Heart right ventricle (tissue), 16 donors: ENCODE data around the gene FBXO8. TPM values are rescaled to one million over a fixed set of nuclear protein-coding genes. Genes with fewer than 3 reads are reported as not detected.

Experiments
- ATAC-seq, 8 donors: fragments of 200-7000 bp; cut with Tn5 transposase; one replicate each; pipeline ENCODE4 v1.9.1; 2020; ENCODE audit warnings: mild to moderate bottlenecking in 8 of 8, moderate library complexity in 8 of 8, moderate number of reproducible peaks in 1 of 8
- DNase-seq, 2 donors: peaks; one replicate each; pipeline ENCODE4 v3.0.0-alpha.2; 2020
- H3K27ac ChIP-seq, 10 donors: fragments of 200-600 bp; sonication (generic) in 2 of 10; one replicate each; pipeline versions ENCODE4 v1.5.0 to v1.8.0; 2020 to 2022; ENCODE audit warnings: mild to moderate bottlenecking in 3 of 10
- H3K27me3 ChIP-seq, 7 donors: fragments of 200-600 bp; one replicate each; pipeline ENCODE4 v1.8.0; 2021 to 2022; ENCODE audit warnings: mild to moderate bottlenecking in 2 of 7
- H3K36me3 ChIP-seq, 9 donors: fragments of 200-600 bp; sonication (generic) in 1 of 9; one replicate each; pipeline versions ENCODE4 v1.5.0 to v1.8.0; 2020 to 2022; ENCODE audit warnings: mild to moderate bottlenecking in 2 of 9
- H3K4me1 ChIP-seq, 9 donors: fragments of 200-600 bp; sonication (generic) in 1 of 9; one replicate each; pipeline versions ENCODE4 v1.5.0 to v1.8.0; 2020 to 2022; ENCODE audit warnings: mild to moderate bottlenecking in 4 of 9
- H3K4me3 ChIP-seq, 10 donors: fragments of 200-600 bp; sonication (generic) in 2 of 10; one replicate each; pipeline versions ENCODE4 v1.5.0 to v1.8.0; 2020 to 2022; ENCODE audit warnings: mild to moderate bottlenecking in 7 of 10, moderate library complexity in 2 of 10
- H3K9me3 ChIP-seq, 11 donors: fragments of 200-600 bp in 10 of 11; sonication (generic) in 2 of 11; one replicate each; pipeline versions ENCODE4 v1.5.0 to v1.8.0; 2013 to 2022; ENCODE audit warnings: mild to moderate bottlenecking in 2 of 11, control low read depth in 1 of 11, moderate library complexity in 1 of 11
- WGBS, 2 donors: extraction: QIAGEN DNeasy Blood & Tissue Kit; methylation state at CpG; one replicate each; pipeline ENCODE4 v1.1.7; 2013; ENCODE audit warnings: inconsistent platforms in 1 of 2; 5-methylcytosine and 5-hydroxymethylcytosine counted together
- intact Hi-C, 10 donors: fragments of 100-400 bp; cut with DNase I; formaldehyde crosslinking; loops; one replicate each; pipeline versions ENCODE4 v1.11.1 to v1.14.2; 2022
- polyA plus RNA-seq, 2 donors: library from polyadenylated mRNA; stranded (reverse); fragments of 200-250 nt; gene quantifications; one replicate each; pipeline ENCODE4 v1.2.3, GENCODE V29; 2013
- total RNA-seq, 10 donors: library from RNA; stranded (reverse); fragmentation: NEBNext Ultra II Directional in 3 of 10; extraction: Animal tissue kit (Norgen Biotek cat#: 25700) in 3 of 10; gene quantifications; one replicate each; pipeline versions ENCODE4 v1.2.1 to v1.2.4, GENCODE V29; 2021 to 2023
- TF ChIP-seq, protein P1 (sequence below), 9 donors: fragments of 200-600 bp; sonication (generic) in 2 of 9; IDR thresholded peaks; one replicate each; pipeline versions ENCODE4 v1.5.0 to v1.8.0; 2021 to 2022; ENCODE audit warnings: antibody characterized with exemption in 9 of 9, mild to moderate bottlenecking in 5 of 9, moderate library complexity in 1 of 9
- donor health status: Arrhythmogenic right ventricular cardiomyopathy.
- donor health status: ischemic (EF 13 %, LVEDD 7.1; RV severe dilation, severe dysfunction).
- donor health status: healthy with polysubstance abuse.
- donor health status: DM: no; HTN: yes; CAD: no.
- donor health status: DM: no; HTN: no; CAD: no.
- donor health status: ischemic (EF 25% LVEDD 6.9; RV normal size, moderate dysfunction).
- donor health status: ischemic (EF 25% LVEDD 5.7; RV mildly dilated, moderate dysfunction).
- donor health status: healthy.
- donor health status: DM: yes; HTN: yes; CAD: no.
- donor health status: Ischemic cardiomyopathy.
- donor health status: ischemic (EF 35%, LVEDD 5.7; RV mildly dilated, moderate dysfunction).
- donor health status: nonischemic (EF 11% LVEDD 7.7; RV severe dilation, severe dysfunction).
- donor health status: DM: yes; HTN: yes; CAD: no.
- donor health status: PGD.
- donor health status: ischemic (EF 29% LVEDD 5.4; RV normal size, mild dysfunction).
- donor health status: nonischemic (EF 23%, LVEDD 6.1; RV moderate dilation, normal function).

FBXO8 gene
- total and polyA plus RNA-seq, 12 donors, result 18.3 to 40.0 (median 27.4) TPM

DNA sequence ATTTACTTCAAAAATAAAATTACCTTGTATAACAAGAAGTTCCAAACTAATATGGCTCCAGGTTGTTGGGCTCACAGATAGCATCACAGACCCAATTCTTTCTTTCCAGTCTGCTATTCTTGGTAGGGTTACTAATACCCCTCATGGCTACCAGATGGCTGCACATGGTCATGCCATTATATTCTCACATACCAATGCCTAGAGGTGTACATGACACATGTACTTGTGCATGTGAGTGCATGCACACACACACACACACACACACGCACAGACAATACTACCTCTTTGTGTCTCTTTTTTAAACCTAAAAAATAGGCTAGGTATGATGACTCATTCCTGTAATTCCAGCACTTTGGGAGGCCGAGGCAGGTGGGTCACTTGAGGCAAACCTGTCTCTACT is 31.1 kb downstream of the FBXO8 start:
- no peaks in the 10 kb centered on the region for H3K27me3 ChIP-seq
- H3K4me3 ChIP-seq, result no peak overlapping the region
- H3K4me1 ChIP-seq, result peaks cover 3 to 31% (median 17%) of the 10 kb centered on the region in 9 donors
- no peak for ATAC-seq
- H3K36me3 ChIP-seq, result peaks cover 0 to 43% (median 0%) of the 10 kb centered on the region in 9 donors
- intact Hi-C loops, result no loop called here
- no peaks in the 10 kb centered on the region for H3K9me3 ChIP-seq
- TF ChIP-seq, protein P1, sequence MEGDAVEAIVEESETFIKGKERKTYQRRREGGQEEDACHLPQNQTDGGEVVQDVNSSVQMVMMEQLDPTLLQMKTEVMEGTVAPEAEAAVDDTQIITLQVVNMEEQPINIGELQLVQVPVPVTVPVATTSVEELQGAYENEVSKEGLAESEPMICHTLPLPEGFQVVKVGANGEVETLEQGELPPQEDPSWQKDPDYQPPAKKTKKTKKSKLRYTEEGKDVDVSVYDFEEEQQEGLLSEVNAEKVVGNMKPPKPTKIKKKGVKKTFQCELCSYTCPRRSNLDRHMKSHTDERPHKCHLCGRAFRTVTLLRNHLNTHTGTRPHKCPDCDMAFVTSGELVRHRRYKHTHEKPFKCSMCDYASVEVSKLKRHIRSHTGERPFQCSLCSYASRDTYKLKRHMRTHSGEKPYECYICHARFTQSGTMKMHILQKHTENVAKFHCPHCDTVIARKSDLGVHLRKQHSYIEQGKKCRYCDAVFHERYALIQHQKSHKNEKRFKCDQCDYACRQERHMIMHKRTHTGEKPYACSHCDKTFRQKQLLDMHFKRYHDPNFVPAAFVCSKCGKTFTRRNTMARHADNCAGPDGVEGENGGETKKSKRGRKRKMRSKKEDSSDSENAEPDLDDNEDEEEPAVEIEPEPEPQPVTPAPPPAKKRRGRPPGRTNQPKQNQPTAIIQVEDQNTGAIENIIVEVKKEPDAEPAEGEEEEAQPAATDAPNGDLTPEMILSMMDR (IDR thresholded peaks at IDR 0.05), result no peak
- H3K27ac ChIP-seq, result no peak overlapping the region
- DNase-seq, result no peak
- WGBS, 2 donors, result 96 to 99% methylated on average over 2 of the region's 2 CpGs

DNA sequence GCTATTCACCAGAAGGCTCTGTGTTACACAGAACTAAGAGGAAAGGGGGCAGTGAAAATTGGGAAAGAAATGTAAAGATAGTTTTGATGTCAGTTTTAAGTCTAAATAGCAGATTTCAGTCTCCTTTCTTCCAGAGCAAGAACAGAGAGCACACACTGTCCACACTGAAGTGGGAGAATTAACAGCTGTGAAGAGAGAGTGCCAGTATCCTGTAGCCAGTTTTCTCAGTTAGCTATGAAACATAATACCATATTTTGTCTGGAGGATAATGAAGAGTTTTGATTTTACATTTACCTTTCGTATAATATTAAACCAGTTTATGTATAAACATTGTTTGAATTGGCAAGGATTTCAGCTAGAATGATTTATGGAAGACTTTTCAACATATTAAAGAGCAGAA is 35.1 kb downstream of the FBXO8 start:
- H3K27me3 ChIP-seq, result no peaks in the 10 kb centered on the region
- TF ChIP-seq, protein P1 (IDR thresholded peaks at IDR 0.05), result no peak
- WGBS, 2 donors, result 71 to 76% methylated on average over 1 of the region's 1 CpG
- no peak overlapping the region for H3K4me3 ChIP-seq
- peaks cover 0 to 21% (median 0%) of the 10 kb centered on the region in 9 donors for H3K36me3 ChIP-seq
- no peak for DNase-seq
- no peaks in the 10 kb centered on the region for H3K9me3 ChIP-seq
- ATAC-seq, result peak in 2 of 8 donors; percentile 35 to 70
- no peak overlapping the region for H3K27ac ChIP-seq
- peaks cover 0 to 12% (median 6%) of the 10 kb centered on the region in 9 donors for H3K4me1 ChIP-seq
- intact Hi-C loops, result loop anchor here in 1 of 10 donors (10.0 kb wide), 1 partner anchor 46 kb away; no protein-coding TSS in a partner anchor

DNA sequence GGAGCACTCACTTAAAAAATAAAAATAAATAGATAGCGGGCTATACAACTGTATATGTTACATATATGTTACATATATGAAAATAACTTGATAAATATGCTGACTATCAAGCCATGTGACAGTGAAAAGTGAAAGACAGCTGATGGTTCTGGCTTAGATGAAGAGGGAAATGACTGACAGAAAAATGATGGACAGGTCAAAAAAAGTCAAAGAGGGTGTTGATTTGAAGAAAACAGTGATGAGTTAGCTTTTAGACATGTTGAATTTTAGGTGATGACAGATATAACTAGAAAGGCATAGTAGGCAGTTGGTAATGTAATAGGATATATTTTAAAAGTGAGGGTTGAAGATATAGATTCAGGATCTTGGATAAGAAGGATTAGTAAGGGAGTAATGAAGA is 37.8 kb downstream of the FBXO8 start:
- H3K27ac ChIP-seq, result no peak overlapping the region
- intact Hi-C loops, result loop anchor here in 1 of 10 donors (10.0 kb wide), 1 partner anchor 49 kb away; no protein-coding TSS in a partner anchor

DNA sequence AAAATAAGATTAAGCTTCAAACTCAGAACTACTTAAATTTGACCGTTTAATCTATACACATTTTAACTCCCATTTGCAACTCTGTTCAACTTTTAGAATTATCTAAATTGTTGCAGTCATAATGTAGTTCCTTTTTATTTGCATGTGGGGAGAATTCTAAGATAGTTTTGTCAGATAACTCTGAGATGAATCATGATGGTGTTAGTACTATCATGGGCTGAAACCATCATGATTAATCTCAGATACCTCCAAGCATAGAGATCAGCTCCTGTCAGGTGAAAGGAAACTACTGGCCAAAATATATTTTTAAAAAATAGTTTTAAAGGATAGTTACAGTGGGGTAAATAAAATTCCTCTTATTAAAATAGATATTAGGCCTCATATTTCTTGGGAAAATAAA is 39.0 kb downstream of the FBXO8 start:
- intact Hi-C loops, result loop anchor here in 1 of 10 donors (10.0 kb wide), 1 partner anchor 50 kb away; no protein-coding TSS in a partner anchor
- peaks cover 0 to 27% (median 0%) of the 10 kb centered on the region in 9 donors for H3K36me3 ChIP-seq
- H3K9me3 ChIP-seq, result no peaks in the 10 kb centered on the region
- DNase-seq, result no peak
- H3K27ac ChIP-seq, result no peak overlapping the region
- H3K4me1 ChIP-seq, result peaks cover 0 to 12% (median 6%) of the 10 kb centered on the region in 9 donors
- H3K27me3 ChIP-seq, result no peaks in the 10 kb centered on the region
- TF ChIP-seq, protein P1 (IDR thresholded peaks at IDR 0.05), result no peak
- 43 to 91% methylated on average over 1 of the region's 1 CpG for WGBS, 2 donors
- ATAC-seq, result no peak
- no peak overlapping the region for H3K4me3 ChIP-seq

More for the DNA sequence above, 37.8 kb downstream of the FBXO8 start:
- H3K36me3 ChIP-seq, result peaks cover 0 to 15% (median 0%) of the 10 kb centered on the region in 9 donors
- 98 to 99% methylated on average over 1 of the region's 1 CpG for WGBS, 2 donors
- H3K9me3 ChIP-seq, result no peaks in the 10 kb centered on the region
- H3K4me1 ChIP-seq, result peaks cover 0 to 12% (median 6%) of the 10 kb centered on the region in 9 donors
- TF ChIP-seq, protein P1 (IDR thresholded peaks at IDR 0.05), result no peak
- DNase-seq, result no peak
- no peaks in the 10 kb centered on the region for H3K27me3 ChIP-seq
- H3K4me3 ChIP-seq, result no peak overlapping the region
- no peak for ATAC-seq
